Fibroblast of villous mesenchyme (primary cell): ENCODE measurements around the gene MRTFB. TPM values are rescaled to one million over a fixed set of nuclear protein-coding genes. Genes with fewer than 3 reads are reported as not detected.

ENCODE experiments used
- DNase-seq: peaks from one replicate; pipeline ENCODE4 v3.0.0-alpha.2; 2010; ENCODE audit warnings: low read depth
- H3K4me3 ChIP-seq: 2 replicates; pipeline ENCODE4 v1.5.1; 2011; ENCODE audit warnings: low read depth, mild to moderate bottlenecking, low read length
- CTCF ChIP-seq: IDR thresholded peaks from 2 replicates; pipeline ENCODE4 v1.5.1; 2012; ENCODE audit warnings: low read depth, mild to moderate bottlenecking, low read length; ENCODE audit not compliant: insufficient read depth
- total RNA-seq: library from RNA; depleted of rRNA; stranded (reverse); fragments of >200 nt; gene quantifications from 2 replicates; pipeline ENCODE4 v1.2.3, GENCODE V29; 2012

MRTFB gene
- total RNA-seq, 1 donor, result 8.2 TPM

- no peak for DNase-seq
- H3K4me3 ChIP-seq, result no peak overlapping the region
- no peak for TF ChIP-seq CTCF
These were observed 57.0 kb downstream of the MRTFB start for GRCh38 chr16:14128097-14128496.

GRCh38 chr16:14129502-14129901, 58.4 kb downstream of the MRTFB start:
- no peak for DNase-seq
- no peak for TF ChIP-seq CTCF
- H3K4me3 ChIP-seq, result no peak overlapping the region

GRCh38 chr16:14131774-14132695, 60.9 kb downstream of the MRTFB start:
- TF ChIP-seq CTCF, result no peak
- no peak overlapping the region for H3K4me3 ChIP-seq
- DNase-seq, result no peak

GRCh38 chr16:14132696-14133048, 61.6 kb downstream of the MRTFB start:
- DNase-seq, result peak; percentile 28
- no peak overlapping the region for H3K4me3 ChIP-seq
- TF ChIP-seq CTCF, result no peak

DNA sequence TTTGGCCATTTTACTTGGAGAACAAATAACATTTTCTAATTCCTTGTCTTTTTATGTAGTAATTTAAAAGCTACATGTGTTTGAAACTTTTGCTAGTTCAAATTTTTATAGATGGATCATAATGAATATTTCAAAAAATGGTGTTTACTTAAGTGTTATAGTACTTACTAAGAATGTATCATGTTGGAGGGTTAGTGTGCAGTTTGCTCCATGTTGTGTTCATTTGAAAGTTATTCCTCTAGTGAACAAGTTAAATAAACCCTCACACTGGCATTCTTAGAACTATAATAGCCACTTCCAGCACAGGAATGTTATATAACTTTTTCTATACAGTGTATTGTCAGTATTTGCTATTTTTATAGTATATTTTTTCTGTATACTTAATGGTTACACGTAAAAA, 62.8 kb downstream of the MRTFB start:
- TF ChIP-seq CTCF, result no peak
- H3K4me3 ChIP-seq, result no peak overlapping the region
- no peak for DNase-seq

DNA sequence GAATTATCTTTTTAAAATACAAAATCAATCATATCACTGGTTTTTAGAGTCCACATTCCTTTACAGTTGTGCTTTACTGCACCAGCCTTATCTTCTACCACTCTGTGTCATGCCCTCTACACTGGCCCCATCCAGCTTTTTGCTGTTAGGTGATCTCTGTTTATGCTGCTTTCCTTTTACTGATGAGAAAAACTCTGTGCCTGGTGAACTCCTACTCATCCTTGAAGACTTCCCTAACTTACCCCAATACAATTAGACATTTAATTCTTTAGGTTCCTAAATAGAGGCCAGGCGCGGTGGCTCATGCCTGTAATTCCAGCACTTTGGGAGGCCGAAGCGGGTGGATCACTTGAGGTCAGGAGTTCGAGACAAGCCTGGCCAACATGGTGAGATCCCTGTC, 64.6 kb downstream of the MRTFB start:
- no peak for DNase-seq
- no peak for TF ChIP-seq CTCF
- H3K4me3 ChIP-seq, result no peak overlapping the region
